GM19023 (cell line): ENCODE results near the gene BOLA3.
"Not testable (repeated sequence)": the region's sequence is repeated elsewhere in the genome, so short reads cannot be mapped to it uniquely, and the experiment has no call there.

ENCODE experiments used
- ATAC-seq: cut with Tn5 transposase; IDR thresholded peaks from one replicate; pipeline ENCODE4 v1.9.1; 2021; ENCODE audit warnings: mild to moderate bottlenecking, moderate library complexity; ENCODE audit not compliant: unreplicated experiment

The BOLA3 gene

DNA sequence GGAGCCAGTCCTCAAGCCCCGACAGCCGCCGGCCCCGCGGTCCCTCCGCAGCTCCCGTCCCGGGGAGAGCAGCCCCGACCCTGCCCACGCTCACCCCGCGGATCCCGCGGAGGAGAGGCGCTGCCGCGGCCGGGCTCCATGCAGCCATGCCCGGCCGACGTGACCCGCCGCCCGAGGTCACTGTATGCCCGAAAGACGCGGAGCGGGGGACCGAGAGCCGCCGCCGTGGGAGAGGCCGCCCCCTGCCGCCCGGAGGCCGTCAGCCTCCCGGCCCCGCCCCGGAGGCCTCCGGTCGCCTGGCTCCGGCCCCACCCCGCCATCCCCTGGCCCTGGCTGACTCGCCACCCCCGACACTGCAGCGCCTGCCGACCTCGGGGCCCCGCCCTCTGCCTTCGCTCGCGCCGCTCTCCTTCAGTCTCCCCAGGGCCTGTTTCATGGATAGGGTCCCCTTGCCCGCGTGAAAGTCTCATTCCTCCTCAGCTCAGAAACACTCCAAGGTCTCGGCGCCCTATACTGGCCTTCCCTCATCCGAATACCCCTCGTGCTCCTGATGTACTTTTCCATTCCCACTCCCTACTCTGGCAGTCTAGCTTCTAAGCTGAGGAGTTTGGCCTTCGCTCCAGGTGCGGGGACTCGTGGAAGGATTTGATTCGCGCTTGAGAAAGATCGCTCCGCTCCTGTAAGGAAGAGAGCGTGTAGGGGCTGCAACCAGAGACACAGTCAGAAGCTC lies at the start of gene BOLA3:
TSS of gene BOLA3 (minus strand) at position 186 of the 730 bp plus-strand sequence. CDS start at position 148, 38 bp downstream.
- ATAC-seq, result peak; percentile 89

- ATAC-seq, result no peak
Measured at GRCh38 chr2:74197049-74197448, 49.3 kb upstream of the BOLA3 start.

DNA sequence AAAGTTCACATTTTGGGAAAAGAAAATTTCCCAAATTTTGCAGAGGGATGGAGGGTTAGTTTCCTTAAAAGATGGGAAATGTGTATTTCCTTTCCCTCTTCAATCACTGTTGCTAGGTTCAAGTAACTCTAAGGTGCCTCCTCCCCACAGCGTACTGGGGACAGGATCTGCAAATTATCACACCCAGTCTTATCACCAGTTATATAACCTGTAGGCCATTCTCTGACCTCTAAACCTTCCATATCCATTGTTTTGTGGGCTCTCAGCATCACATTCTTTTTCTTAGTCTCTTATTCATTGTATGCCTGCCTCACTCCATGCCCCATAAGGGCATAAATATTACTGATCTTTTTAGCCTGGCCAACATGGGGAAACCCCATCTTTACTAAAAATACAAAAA lies 47.1 kb upstream of the BOLA3 start:
- ATAC-seq, result no peak

GRCh38 chr2:74191596-74192380 lies 44.1 kb upstream of the BOLA3 start:
- no peak for ATAC-seq

GRCh38 chr2:74188696-74189095 lies 41.0 kb upstream of the BOLA3 start:
- ATAC-seq, result no peak

DNA sequence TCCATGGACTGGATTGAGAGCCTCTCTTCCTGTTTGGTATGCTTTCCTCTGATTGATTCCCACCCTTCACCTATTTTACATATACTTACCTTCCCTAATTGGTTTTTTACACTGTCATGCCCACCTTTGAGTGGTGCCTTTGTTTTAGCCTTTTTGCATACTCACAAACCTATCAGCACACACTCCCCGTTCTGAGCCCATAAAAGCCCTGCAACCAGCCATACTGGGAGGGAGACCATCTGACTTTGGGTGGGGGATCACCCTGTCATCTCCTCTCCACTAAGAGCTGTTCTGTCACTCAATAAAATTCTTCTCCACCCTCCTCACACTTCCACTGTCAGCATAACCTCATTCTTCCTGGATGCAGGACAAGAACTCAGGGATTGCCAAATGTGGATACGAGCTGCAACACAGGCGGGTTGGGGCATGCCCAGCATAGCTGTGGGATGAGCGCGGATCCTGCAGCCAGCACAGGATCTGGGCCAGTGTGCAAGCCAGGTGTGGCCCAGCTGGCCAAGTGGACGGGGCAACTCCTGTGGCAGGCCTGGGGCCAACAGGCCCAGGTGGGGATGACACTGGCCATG lies 40.4 kb upstream of the BOLA3 start:
- no peak for ATAC-seq

DNA sequence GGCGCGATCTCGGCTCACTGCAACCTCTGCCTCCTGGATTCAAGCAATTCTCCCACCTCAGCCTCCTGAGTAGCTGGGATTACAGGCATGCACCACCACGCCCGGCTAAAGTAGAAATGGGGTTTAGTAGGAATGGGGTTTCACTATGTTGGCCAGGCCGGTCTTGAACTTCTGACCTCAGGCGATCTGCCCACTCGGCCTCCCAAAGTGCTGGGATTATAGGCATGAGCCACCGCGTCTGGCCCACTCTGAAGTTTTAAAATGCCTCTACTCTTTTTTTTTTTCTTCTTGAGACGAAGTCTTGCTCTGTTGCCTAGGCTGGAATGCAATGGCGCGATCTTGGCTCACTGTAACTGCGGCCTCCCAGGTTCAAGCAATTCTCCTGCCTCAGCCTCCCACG lies 39.0 kb upstream of the BOLA3 start:
- not testable (repeated sequence) for ATAC-seq

- ATAC-seq, result peak; percentile 49
Measured at GRCh38 chr2:74186038-74186437, 38.3 kb upstream of the BOLA3 start.

- no peak for ATAC-seq
Measured at GRCh38 chr2:74183878-74184277, 36.2 kb upstream of the BOLA3 start.

DNA sequence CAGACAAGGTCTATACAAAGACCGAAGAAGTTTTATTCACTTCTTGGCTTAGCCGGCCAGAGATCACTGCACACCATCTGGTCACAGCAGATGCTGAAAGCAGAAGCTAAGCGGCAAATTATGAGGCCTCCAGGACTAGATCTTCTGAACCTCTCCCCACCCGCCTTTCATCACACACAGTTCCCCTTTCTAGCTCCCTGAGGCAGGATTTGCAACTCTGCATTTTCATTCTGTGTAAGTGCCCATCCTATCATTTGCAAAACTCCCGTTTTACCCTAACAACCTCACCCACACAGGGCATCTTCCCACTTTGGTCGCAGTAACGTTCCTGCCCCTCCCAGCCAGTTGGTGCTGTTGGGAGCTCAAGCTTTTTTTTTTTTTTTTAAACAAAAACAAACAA lies 34.0 kb upstream of the BOLA3 start:
- ATAC-seq, result peak; percentile 30

DNA sequence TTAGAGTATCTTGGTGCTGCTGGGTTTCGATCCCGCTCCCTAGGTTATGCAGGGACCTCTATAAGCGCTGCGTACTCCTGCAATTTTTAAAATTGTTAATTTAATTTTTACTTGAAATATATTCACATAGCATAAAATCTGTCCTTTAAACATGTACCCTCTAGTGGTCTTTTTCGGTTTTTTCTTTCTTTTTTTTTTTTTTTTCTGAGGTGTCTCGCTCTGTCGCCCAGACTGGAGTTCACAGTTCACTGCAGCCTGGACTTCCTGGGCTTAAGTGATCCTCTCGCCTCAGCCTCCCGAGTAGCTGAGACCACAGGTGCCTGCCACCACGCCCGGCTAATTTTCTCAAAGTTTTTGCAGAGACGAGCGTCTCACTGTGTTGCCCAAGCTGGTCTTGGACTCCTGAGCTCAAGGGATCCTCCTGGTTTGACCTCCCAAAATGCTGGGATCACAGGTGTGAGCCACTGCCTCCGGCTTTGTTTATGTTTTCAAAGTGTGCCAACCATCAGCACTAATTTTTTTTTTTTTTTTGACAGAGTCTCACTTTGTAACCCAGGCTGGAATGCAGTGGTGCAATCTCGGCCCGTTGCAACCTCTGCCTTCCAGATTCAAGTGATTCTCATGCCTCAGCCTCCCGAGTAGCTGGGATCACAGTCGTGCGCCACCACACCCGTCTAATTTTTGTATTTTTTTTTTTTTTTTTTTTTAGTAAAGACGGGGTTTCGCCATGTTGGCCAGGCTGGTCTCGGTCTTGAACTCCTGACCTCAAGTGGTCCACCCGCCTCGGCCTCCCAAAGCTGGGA lies 31.6 kb upstream of the BOLA3 start:
- peak; percentile 7 for ATAC-seq

GRCh38 chr2:74178211-74179062 lies 30.7 kb upstream of the BOLA3 start, which contains the start of gene MOB1A:
Gene MOB1A, minus strand, starts transcription at chr2:74178879. Its CDS starts 205 bp downstream, at chr2:74178674.
- peak; percentile 82 for ATAC-seq

- ATAC-seq, result no peak
Measured at GRCh38 chr2:74177696-74178095, 30.0 kb upstream of the BOLA3 start.

- no peak for ATAC-seq
Measured at GRCh38 chr2:74174909-74175308, 27.2 kb upstream of the BOLA3 start.

GRCh38 chr2:74168739-74169138 lies 21.0 kb upstream of the BOLA3 start:
- no peak for ATAC-seq

- no peak for ATAC-seq
Measured at GRCh38 chr2:74164761-74165160, 17.0 kb upstream of the BOLA3 start.

GRCh38 chr2:74162951-74163350 lies 15.2 kb upstream of the BOLA3 start:
- ATAC-seq, result no peak

DNA sequence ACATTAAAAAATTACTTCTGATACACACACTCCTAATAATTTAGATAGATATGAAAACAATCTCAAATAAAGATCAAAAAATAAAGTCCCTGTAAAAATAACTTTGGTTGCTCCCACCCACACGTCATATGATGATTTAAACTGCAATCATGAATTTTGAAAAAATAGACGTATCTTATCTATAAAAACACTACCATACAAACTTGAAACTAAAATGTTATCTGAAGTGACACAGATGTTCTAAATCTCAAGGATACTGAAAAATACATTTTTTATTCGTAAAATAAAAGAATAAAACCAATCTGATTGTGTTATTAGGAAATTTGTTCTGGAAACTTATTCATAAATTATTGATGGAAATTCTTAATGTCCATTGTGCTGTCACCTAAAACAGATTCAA lies 8.1 kb upstream of the BOLA3 start:
- no peak for ATAC-seq

GRCh38 chr2:74152954-74153353 lies 5.2 kb upstream of the BOLA3 start:
- ATAC-seq, result no peak
